GM10266 (cell line): Measurements from ENCODE around the gene CRIP2.

Experiments used
- DNase-seq: peaks from one replicate; pipeline ENCODE4 v3.0.0; 2012; ENCODE audit errors: extremely low spot score
- TF ChIP-seq, protein P1 (sequence below): IDR thresholded peaks from 2 replicates; pipeline ENCODE4 v1.5.1; 2012; ENCODE audit warnings: mild to moderate bottlenecking, low read depth; ENCODE audit not compliant: control insufficient read depth, insufficient read depth; ENCODE audit errors: missing control alignments

The CRIP2 gene

DNA sequence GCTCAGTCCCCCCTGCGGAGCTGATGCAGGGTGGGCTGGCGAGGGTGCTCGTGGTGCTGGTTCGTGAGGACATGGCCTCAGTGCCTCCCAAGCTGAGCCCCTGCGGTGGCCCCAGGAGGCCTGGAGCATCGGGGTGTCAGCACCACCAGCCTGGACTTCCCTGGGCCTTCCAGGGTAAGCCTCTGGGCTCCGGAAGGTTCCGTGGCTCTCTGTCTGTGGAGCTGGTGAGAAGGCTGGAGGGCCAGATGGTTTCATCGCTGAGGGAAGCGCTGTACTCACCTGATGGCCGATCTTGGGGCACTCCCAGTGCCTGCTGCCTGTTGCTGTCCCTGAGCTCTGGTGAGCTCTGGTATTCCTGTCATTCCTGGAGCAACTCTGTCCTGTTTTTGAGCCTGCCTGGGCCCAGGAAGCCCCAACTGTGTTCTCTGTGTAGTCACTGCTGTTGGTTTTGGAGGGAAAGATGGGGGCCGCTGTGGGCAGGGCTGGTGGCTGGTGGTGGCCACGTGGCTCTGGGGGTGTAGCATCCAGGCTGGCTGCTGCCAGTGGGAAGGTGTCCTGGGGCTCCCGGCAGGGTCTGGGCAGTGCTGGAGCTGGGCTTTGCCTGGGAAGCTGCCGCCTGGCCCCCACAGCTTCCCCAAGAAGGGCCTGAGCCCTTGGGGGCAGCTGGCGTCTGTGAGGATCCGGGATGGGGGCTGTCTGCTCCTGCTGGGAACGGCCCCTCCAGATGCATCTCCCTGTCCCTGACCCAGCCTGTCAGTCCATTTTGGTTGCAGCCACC, 36.7 kb upstream of the CRIP2 start:
- no peak for DNase-seq
- TF ChIP-seq, protein P1, sequence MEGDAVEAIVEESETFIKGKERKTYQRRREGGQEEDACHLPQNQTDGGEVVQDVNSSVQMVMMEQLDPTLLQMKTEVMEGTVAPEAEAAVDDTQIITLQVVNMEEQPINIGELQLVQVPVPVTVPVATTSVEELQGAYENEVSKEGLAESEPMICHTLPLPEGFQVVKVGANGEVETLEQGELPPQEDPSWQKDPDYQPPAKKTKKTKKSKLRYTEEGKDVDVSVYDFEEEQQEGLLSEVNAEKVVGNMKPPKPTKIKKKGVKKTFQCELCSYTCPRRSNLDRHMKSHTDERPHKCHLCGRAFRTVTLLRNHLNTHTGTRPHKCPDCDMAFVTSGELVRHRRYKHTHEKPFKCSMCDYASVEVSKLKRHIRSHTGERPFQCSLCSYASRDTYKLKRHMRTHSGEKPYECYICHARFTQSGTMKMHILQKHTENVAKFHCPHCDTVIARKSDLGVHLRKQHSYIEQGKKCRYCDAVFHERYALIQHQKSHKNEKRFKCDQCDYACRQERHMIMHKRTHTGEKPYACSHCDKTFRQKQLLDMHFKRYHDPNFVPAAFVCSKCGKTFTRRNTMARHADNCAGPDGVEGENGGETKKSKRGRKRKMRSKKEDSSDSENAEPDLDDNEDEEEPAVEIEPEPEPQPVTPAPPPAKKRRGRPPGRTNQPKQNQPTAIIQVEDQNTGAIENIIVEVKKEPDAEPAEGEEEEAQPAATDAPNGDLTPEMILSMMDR = no peak

DNA sequence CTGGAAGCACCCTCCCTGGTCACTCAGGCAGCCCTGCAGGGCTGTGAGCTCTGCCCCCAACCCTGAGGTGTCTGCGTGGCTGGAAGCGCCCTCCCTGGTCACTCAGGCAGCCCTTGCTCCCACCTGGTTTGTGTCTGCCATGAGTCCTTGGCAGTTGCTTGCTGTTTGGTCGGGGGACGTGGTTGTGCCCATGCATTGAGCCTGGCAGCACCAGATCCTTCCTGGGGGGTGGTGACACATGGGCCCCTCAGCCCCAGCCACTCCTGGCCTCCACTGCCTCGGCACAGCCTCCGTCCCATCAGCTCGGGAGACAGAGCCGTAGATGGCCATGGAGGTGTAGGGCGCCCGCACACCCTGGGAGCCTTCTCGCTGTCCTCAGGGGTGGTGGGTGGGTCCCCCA, 35.4 kb upstream of the CRIP2 start:
- DNase-seq = no peak
- TF ChIP-seq, protein P1 = no peak

DNA sequence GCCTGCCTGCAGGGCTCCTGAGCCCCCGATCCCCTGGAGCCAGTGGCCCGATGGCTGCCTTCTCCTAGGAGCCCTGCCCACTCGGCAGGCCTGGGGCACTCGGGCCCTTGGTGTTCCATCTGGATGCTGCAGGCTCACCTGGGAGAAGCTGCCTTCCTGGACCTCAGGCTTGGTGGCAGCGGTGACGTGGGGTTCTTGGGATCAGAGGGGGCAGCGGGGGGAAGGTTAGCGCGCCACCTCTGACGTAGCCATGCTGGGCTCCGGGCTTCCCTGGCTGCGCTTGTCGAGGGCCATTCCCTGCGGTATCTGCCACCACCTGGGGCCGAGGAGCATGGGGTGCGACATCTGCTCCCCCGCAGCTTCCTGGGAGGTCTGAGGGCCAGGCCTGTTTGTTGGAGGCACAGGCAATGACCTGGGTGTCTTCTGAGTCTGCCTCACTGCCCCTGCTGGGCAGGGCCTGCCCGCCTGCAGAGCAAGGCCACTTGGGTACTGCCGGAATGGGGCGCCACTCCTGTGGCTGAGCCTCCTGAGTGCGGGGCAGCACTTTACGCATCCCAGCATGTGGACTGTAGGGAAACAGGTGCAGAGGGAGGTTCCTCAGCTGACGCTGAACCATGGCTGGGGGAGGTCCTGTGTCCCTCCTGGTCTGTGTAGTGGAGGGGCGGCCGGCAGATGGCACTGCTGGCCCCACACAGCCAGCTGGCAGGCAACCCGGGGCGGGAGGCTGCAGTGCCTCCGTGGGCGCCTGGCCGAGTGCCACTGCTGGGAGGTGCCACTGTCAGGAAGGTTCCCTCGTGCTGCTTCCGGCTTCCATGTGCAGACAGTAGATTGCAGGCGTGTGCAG, 34.7 kb upstream of the CRIP2 start:
- TF ChIP-seq, protein P1 = no peak
- DNase-seq = no peak

DNA sequence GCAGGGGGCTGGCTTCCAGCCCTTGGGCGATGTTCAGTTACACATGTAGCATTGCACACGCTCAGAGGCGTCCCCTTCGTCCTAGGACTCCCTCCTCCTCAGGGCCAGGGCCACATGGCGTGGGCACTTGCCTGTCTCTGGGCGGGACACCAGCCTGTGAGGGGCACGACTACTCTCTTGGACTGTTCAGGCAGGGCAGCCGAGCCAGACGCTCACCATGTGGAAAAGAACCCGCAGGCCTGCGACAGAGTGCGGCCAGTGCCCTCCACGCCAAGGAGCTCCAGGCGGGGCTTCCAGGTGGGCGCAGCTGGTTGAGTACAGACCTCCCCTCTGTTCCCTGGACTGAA, 34.1 kb upstream of the CRIP2 start:
- no peak for DNase-seq
- TF ChIP-seq, protein P1 = no peak

GRCh38 chr14:105440992-105441391, 33.6 kb upstream of the CRIP2 start:
- DNase-seq = no peak
- TF ChIP-seq, protein P1 = no peak

- TF ChIP-seq, protein P1 = no peak
- no peak for DNase-seq
Measured at GRCh38 chr14:105442125-105442524, 32.5 kb upstream of the CRIP2 start.

- TF ChIP-seq, protein P1 = no peak
- DNase-seq = no peak
Measured at GRCh38 chr14:105442834-105443233, 31.8 kb upstream of the CRIP2 start.
